Stimulated activated CD4-positive, alpha-beta T cell treated with anti-CD3 and anti-CD28 coated beads, Interleukin-2, amount 100 ng/mL, for 48 hours (primary cell): ENCODE data around the gene TEX26.
"Not testable (repeated sequence)": the region's sequence is repeated elsewhere in the genome, so short reads cannot be mapped to it uniquely, and the experiment has no call there.

ENCODE experiments used
- DNase-seq, 2 donors: peaks; one replicate each; pipeline ENCODE4 v3.0.0-alpha.2; 2020

Gene TEX26

DNA sequence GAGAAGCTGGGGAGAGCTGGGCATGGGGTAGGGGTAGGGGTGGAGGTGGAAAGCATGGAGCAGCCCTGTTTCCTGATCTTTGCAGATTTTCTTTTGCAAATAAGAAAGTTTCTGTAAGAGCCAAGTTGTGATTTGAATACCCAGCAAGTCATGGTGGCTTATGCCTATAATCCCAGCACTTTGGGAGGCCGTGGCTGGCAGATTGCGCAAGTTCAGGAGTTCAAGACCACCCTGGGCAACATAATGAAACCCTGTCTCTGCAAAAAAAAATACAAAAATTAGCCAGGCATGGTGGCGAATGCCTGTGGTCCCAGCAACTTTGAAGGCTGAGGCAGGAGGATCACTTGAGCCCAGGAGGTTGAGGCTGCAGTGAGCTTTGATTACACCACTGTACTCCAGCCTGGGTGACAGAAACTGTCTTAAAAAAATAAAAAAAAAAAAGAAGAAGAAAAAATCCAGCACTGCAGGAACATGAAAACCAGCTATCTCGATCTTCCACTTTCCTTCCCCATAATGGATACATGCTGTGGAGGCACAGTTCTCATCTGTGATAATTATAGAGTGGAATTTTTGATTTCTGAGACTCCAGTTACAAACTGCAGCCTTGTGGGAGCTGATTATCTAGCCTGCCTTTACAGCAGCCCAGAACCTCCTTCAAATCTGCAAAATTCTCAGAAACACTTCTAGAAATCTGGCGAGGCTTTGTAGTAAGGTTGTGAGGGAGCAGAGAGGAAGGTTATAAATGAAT lies 12.1 kb upstream of the TEX26 start:
- DNase-seq: no peak

DNA sequence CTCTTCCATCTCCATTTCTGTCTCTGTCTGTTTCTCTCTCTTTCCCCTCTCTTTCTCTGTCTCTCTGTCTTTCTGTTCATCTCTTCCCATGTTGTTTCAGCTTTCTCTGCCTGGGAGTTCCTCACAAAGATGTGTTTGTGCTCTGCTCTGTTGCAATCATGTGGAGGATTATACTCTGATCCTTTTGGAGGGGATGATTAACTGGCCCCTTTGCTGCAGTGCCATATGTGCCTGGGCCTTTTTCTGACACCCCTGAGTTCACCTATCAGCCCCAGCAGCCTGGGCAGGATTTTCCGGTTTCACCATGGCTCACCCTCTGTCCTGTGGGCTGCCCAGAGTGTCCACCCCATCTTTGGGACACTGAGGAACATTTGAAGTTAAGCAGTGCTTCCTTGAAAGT lies 9.0 kb upstream of the TEX26 start:
- DNase-seq: no peak

DNA sequence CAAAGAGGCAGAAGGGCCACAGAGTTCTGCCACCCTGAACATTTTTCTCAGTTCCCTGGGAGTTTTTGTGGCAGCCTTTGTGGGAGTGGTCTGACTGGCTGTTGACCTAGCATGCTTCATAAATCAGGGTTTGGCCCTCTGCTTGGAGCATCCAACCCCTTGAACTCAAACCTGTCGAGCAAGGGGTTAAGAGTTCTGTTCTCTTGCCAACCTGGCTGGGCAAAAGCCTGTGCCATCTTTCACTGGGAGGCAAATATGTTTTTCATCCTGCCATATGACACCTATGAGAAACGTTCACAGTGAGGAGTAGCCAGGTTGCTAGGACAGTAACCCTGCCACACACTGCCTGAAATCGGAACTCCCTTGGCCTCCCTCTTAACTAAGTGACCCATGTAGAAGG lies 7.7 kb upstream of the TEX26 start:
- DNase-seq: no peak

DNA sequence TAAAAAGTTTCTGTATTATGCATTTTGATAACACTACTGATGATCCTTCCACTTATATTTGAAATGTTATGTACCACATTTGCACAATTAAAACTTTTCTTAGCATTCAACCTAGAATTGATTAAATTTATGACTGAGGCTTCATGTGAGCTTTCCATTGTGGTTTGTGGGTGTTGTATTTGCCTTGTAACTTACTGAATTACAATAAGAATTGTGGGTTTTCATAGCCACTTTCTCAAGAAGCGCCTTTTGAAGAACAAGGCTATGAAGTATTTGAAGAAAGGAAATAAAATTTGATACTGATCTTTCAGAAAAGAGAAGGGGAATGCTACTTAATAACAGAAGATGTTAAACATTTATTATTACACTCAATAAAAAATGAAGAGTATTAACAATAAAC lies 7.0 kb upstream of the TEX26 start:
- DNase-seq: no peak

DNA sequence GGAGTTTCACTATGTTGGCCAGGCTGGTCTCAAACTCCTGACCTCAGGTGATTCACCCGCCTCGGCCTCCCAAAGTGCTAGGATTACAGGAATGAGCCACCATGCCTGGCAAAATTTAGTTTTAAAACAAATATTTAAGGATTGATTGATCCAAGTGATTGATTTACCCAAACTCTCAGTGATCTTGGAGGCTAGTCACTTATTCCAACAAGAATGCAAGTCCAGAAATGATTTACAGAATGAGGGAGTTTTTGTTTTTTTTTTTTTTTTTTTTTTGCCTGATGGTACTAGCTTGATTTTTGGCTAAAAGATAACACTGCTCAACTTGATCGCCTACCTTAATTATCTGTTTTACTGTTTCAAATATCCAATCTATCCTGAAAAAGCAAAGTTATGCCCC lies 5.7 kb upstream of the TEX26 start:
- DNase-seq: no peak

DNA sequence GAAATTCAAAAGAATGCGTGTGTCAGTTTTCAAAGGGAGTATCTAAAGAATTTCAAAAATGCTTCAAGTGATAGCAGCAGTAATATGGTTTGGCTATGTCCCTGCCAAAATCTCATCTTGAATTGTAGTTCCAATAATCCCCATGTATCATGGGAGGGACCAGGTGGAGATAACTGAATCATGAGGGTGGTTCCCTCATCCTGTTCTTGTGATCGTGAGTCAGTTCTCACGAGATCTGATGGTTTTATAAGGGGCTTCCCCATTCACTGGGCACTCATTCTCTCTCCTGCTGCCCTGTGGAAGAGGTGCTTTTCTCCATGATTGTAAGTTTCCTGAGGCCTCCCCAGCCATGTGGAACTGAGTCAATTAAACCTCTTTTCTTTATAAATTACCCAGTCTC lies 5.3 kb upstream of the TEX26 start:
- not testable (repeated sequence) for DNase-seq

DNA sequence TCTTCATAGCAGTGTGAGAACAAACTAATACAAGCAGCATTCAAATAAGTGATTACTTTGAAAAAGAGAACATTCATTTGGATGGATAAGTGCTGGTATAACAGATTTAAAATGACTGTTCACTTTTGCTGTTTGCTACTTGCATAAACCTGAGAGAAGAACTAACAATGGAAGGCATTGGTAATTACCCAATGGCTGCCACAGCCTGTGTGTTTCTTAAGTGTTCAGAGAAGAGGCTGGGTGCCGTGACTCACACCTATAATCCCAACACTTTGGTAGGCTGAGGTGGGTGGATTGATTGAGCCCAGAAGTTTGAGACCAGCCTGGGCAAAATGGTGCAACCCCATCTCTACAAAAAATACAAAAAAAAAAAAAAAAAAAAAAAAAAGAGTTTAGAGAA lies 4.9 kb upstream of the TEX26 start:
- no peak for DNase-seq

DNA sequence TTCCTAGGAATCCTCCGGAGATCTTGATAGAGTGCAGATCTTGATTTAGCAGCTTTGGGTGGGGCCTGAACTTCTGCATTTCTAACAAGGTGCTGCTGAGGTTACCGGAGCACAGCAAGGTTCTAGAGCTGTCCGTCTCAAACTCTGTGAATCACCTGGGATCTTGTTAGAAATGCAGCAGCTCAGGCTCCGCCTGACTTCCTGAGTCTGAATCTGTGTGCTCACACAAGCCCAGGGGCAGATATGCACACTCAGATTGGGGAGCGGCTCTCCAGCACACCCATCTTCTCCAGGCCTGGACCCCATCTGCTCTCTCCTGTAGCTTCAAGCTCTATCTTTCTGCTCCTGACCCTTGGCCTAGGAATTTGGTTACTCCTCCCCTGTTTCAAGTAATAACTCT lies 3.5 kb upstream of the TEX26 start:
- no peak for DNase-seq

DNA sequence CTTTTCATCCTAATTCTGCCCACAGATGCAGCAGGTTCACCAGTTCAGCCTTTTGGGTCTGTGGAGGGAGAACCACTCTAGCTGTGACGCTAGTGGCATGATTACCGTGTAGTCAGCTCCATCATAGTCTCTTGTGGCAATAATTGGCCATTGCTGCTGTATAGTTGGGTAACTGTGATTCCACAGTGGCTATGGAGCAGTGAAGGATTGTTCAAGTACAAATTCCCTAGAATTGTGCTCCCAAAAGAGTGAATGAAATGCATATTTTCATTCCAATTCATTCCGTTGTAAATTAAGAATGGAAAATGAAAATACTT lies 856 bp downstream of the TEX26 start:
- DNase-seq: no peak

DNA sequence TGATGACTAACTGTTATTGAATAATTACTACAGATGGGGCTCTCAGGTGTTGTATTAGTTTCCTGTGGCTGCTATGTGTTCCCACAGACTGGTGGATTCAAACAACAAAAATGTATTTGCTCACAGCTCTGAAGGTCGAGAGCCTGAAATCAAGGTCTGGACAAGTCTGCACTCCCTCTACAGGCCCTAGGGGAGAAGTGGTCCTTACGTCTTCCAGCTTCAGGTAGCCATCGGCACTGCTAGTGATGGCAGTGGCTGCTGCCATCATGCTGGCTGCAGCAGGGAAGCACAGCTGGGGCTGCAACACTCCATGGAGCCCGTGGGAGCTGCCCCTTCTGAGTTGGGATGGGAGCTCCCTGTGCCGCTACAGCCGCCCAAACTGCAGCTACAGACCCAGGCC lies 1.9 kb downstream of the TEX26 start:
- no peak for DNase-seq

DNA sequence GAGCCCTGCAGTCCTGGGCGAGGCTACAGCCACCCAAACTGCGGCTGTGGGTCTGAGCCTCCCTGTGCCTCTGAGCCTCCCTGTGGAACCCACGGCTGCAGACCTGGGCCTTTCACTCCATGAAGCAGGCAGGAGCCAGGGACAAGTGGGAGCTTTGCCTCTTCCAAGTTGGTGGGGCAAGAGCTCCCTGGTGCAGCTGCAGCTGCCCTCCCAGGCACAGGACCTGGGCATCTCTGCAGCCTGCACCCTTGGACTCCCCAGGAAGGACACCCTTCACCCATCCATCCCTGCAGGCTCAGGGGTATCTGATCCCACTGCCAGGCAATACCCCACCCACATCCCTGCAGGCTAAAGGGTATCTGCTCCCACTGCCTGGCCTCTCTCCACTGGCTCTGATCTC lies 2.3 kb downstream of the TEX26 start:
- DNase-seq: no peak

DNA sequence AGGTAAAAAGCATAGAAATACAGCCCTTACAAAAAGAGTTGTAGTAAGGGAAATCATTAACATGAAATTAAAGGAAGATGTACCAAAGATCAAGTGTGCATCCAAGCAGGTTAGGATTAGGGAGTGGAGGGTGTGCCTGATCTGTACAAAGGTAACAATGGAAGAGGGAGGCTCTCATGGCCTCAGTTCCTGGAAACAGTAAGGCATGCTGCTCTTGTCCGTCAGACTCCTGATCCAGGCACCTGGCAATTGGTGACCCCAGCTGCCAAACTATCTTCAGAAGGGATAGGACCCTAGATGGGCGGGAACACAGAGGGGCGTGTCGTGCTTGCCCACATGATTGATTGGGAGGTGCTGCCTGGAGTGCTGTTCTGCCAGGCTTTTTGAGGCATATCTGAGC lies 4.5 kb downstream of the TEX26 start:
- DNase-seq: no peak

DNA sequence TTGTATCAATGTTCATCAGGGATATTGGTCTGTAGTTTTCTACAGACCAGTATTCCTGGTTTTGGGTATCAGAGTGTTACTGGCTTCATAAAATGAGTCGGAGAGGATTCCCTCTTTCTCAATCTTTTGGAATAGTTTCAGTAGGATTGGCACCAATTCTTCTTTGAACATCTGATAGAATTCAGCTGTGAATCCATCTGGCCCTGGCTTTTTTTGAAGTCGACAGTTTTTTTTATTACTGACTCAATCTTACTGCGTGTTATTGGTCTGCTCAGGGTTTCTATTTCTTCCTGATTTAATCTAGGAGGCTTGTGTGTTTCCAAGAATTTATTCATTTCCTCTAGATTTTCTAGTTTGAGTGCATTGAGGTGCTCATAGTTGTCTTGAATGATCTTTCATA lies 11.4 kb downstream of the TEX26 start:
- no peak for DNase-seq

DNA sequence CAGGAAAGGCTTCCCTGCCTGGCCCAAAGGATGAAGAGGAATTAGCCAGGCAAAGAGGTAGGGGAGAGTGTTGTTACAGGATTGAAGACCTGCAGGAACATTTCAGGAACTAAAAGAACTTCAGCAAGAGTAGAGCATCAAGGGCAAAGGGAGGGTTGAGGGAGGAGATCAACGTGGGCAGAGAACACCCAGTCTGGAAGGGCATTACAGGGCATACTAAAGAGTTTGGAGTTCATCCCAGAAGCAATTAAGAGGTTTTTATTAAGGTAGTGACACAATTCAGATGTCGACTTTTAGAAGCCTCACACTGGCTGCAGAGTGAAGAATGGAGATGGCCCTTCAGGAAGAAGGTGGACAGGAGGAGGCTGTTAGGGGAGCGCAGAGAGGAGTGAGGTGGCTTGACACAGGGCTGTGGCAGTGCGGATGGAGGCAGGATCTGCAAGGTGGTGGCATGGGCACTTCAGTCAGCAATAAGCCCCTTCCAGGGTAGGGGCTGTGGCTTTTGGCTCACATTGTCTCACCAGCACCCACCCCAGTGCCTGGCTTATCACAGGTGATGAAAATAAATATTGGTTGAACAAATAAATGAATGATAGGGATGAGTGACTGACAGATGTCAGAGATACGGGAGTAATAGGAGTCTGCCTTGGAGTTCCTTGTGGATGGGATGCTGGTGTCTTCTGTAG lies 24.9 kb downstream of the TEX26 start:
- DNase-seq: no peak

DNA sequence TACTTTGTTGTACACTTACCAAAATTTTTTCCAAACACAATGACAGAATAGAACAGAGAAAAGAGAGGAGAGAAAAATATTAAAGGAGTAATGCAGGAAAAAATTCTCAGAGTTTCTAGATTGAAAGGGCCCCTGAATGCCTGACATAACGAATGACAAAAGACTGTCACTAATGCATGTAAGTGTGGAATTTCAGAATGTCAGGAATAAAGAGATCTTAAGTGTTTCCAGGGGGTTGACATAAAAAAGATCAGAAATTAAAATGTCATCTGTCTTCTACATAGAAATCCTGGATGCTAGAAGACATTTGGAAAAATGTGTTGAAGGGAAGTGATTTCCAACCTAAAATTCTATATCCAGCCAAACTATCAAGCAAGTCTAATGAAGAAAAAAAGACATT lies 27.2 kb downstream of the TEX26 start:
- no peak for DNase-seq

DNA sequence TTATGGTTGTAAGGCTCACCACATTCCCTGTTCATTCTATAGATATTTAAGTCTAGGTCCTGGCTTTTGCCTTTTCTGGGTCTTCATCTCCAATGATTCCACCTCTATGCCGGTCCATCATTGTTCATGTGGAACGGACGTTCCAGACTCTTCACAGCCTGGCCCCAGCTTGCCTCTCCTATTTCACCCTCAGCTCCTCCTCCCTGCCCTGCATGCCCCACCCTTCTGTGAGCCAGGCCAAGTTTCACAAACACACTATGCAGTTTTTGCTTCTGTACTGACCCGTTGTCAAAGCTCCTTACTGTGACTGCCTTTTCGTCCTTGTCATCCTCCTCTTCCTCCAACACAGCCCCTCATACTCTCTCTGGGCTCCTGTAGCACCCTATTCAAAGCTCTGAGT lies 31.3 kb downstream of the TEX26 start:
- no peak for DNase-seq

DNA sequence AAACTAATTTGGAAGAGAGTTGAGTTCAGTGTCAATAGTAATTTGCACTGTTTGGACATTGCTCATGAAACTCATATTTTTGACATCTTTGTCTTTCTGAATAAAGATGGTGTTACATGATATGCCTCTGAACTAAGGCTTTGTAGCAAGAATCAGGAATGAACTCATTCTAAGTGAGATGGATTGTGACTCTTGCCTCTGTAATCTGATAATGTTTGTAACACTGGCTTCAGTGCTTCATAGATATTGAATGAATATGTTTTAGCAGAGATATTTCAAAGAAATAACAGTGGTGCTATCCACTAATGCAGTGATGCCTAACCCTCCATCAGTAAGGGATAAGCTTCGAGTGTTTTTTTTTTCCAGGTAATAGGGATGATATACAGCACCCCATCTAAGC lies 32.9 kb downstream of the TEX26 start:
- DNase-seq: no peak

DNA sequence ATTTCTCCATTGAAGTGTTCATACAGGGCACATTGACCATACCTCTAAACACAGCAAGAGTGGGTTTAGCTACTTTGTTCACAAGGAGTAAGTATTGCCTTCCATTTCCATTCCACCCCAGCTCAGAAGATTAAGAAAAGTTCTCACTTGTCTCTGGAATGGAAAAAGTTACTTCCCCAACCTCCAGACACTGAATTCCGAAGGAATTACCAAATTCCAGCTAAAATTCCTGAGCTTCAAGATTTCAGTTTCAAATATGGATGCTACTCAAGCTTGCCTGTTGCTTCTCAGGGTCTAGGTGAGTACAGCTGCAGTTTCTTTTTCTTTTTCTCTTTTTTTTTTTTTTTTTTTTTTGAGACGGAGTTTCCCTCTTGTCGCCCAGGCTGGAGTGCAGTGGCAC lies 33.6 kb downstream of the TEX26 start:
- DNase-seq: no peak

DNA sequence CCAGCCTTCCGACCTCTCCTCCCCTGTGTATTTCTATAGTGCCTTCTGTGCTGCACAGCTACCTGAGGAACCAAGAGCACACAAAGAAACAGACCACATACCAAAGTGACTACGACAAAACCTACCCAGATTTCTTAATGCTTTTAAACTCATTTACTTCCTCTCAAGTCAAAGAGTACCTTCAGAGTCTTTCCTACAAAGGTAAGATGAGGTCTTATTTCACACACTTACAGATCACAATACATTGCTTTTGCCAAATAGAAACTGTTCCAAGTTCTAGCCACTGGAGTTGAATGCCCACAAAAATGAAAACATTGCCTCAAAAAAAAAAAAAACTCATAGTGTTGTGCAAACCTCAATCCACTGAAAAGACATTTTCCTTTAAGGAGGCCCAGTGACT lies 36.4 kb downstream of the TEX26 start:
- no peak for DNase-seq

DNA sequence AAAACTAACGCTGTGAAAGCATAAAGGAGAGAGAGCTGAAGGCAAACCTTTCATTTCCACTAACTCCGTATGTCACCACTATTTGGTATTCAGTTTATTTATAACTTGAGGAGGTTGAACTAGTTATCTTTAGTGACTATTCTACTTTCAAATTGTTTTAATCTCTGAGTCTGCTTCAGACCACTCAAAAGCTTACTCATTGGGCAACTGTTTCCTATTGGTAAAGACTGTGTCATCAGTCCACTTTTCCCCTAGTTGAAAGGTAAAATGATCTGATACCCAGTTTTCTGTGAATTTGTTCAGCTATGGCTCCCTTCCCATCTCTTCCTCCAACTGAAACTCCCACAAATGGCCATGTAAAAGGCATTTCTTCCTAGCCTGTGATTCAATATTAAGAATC lies 39.1 kb downstream of the TEX26 start:
- no peak for DNase-seq

DNA sequence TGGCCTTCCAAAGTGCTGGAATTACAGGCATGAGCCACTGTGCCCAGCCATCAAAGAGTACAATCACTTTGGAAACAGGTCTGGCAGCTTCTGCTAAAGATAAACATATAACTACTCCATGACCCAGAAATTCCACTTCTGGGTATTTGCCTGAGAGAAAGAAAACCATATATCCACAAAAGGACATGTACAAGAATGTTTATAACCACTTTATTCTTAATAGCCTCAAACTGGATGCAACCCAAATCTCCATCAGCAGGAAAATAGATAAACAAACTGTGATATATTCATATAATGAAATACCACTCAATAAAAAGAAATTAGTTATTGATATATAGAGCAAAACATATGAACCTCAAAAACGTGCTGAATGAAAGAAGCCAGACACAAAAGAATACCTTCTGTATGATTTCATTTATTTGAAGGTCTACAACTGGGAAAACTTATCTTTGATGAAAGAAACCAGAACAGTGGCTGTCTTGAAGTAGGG lies 40.5 kb downstream of the TEX26 start:
- DNase-seq: no peak

DNA sequence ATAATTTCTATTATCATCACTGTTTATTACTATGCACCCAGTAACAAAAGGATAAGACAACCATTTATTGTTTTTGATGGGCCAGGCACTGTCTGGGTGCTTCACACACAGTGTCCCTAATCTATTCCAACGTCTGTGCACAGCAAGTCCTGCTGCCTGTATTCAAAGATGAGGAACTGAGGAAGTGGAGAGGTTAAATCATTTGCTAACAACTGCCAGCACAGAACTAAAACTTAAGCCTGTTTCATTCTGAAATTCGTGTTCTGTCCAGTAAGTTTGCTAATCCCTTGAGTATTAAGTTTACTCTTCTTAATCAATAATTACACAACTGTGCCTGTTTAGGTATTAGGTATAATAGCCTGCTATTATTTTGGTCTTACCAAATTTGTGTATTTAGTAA lies 41.9 kb downstream of the TEX26 start:
- no peak for DNase-seq

DNA sequence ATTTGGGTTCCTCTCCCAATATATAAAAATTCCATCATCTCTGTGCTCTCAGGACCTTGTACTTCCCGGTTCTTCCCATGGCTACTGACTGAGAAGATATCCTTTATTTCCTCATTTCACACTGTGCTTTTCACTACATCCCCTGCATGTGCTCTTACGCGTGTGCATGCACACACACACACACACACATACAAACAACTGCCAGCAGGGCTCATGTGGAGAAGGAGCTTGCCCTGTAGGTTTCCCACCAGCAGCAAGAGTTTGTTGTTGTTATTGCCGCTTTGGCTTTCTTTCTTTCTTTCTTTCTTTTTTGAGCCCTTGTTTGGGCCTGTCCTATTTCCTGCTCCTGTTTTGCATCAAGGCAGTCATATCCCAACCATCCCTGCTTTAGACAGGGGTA lies 43.6 kb downstream of the TEX26 start:
- DNase-seq: no peak

DNA sequence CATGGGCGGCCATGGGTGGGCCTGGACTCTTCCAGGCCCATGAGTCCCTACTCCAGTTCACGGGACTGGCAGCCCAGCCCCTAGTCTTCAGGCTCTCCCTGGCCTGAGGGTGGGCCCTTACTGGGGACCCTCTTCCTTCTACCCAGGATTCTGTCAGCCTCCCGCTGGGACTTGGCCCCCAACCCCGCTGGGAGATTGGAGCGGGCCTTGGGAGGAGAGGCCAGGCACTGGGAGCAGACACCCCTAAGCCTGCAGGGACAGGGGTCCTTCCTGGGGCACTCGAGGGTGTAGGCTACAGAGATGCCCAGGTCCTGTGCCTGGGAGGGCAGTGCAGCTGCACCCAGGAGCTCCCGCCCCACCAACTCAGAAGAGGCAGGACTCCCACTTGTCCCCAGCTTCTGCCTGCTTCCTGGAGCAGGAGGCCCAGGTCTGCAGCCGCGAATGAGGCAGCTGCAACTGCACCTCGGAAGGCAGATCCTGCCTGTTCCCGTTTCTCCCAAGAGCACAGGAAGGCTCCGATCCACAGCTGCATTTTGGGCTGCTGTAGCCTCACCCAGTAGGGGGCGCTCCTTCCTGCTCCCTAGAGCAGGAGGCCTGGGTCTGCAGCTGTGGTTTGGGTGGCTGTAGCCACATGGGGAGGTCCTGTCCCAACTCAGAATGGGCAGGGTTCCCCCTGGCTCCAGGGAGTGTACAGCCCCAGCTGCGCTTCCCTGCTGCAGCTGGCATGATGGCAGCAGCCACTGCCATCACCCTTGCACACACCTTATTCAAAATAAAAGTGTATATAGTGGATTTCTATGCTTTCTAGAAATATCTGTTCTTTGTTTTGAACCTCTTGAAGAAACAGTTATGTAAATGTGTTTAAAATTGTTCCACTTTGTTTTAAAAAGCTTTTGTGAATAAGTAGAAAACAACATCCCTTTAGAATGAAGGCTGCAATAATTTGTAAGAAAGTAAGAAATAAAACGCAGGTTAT lies 46.8 kb downstream of the TEX26 start:
- peak; percentile 47 to 54 for DNase-seq
